ENCODE results near the gene MRC1. TPM values are rescaled to one million over a fixed set of nuclear protein-coding genes. Genes with fewer than 3 reads are reported as not detected.

The MRC1 gene
- total RNA-seq, 4 donors from 2014 or later: 14.9 to 51.8 (median 28.0) TPM

DNA sequence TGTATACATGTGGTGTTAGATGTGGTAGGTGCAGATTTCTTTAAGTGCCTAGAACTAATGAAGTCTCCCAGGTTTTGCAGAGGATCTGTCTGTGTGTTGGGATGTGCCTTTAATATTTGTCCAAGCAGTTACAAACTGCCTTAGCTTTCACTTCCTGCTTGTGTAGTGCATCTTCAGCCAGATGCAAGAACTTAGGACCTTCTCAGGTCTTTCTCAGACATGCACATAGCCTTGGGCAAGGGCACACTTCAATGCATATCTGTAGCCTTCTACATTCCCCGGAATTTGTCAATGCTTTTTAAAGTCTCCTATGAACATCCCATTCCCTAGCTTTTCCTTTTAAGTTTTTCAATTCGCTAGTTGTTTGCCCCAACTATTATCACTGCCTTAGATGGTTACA, 95.4 kb downstream of the MRC1 start:
- Histone ChIP-seq H3K4me3 (no peak overlapping the region), H3K36me3 (no peaks in the 10 kb centered on the region), H3K27ac (no peak overlapping the region), H3K4me1 (no peaks in the 10 kb centered on the region), H3K27me3 (no peaks in the 10 kb centered on the region), H3K9me3 (no peaks in the 10 kb centered on the region)
- intact Hi-C loops (cut with DNase I; ENCODE audit: low total_unique reads): no loop called here
- no peak for DNase-seq
- TF ChIP-seq, protein P1, sequence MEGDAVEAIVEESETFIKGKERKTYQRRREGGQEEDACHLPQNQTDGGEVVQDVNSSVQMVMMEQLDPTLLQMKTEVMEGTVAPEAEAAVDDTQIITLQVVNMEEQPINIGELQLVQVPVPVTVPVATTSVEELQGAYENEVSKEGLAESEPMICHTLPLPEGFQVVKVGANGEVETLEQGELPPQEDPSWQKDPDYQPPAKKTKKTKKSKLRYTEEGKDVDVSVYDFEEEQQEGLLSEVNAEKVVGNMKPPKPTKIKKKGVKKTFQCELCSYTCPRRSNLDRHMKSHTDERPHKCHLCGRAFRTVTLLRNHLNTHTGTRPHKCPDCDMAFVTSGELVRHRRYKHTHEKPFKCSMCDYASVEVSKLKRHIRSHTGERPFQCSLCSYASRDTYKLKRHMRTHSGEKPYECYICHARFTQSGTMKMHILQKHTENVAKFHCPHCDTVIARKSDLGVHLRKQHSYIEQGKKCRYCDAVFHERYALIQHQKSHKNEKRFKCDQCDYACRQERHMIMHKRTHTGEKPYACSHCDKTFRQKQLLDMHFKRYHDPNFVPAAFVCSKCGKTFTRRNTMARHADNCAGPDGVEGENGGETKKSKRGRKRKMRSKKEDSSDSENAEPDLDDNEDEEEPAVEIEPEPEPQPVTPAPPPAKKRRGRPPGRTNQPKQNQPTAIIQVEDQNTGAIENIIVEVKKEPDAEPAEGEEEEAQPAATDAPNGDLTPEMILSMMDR (IDR thresholded peaks at IDR 0.05): no peak
- TF ChIP-seq POLR2A (IDR thresholded peaks at IDR 0.05): no peak

DNA sequence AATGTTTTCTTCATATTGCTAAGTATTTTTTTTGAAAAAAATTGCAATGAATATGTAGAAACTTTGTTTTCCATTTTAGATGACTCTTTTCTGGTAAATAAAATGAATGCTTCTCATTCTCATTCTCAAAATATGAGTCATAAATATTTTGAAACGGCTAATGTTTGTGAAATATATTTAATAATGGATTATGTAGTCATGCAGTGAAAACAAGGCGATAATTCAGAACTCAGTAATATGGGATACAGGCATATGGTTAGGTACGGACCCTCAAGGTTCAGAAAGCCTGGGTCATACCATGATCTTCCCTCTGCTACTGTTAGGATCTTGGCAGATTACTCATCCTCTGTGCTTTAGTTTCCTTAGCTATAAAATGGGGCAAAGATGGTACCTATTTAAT, 96.3 kb downstream of the MRC1 start:
- H3K4me3 ChIP-seq: no peak overlapping the region
- H3K4me1 ChIP-seq: no peaks in the 10 kb centered on the region
- TF ChIP-seq, protein P1 (IDR thresholded peaks at IDR 0.05): no peak
- TF ChIP-seq POLR2A (IDR thresholded peaks at IDR 0.05): no peak
- H3K27ac ChIP-seq: no peak overlapping the region
- no peaks in the 10 kb centered on the region for H3K9me3 ChIP-seq
- intact Hi-C loops (cut with DNase I; ENCODE audit: low total_unique reads): no loop called here
- DNase-seq: no peak
- no peaks in the 10 kb centered on the region for H3K27me3 ChIP-seq
- H3K36me3 ChIP-seq: no peaks in the 10 kb centered on the region

DNA sequence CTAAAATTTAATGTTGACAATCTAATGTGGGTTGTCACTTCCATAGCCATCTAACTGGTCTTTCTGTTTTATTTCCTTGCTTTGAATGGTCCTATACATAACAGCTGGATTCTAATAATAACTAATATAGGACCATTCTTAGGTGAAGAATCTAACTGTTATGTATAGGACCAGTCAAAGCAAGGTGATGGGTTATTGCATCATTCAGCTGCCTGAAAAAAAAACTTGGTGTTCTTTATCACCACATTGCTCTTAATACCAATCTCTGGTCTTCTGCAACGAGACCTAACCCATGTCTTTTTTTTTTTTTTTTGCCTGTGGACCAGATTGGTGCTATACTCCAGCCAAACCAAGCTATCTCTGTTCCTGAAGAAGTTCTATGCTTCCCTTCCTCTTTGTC, 96.9 kb downstream of the MRC1 start:
- no peak for DNase-seq
- Histone ChIP-seq H3K9me3 (no peaks in the 10 kb centered on the region), H3K27ac (no peak overlapping the region), H3K36me3 (no peaks in the 10 kb centered on the region), H3K4me1 (no peaks in the 10 kb centered on the region), H3K4me3 (no peak overlapping the region), H3K27me3 (no peaks in the 10 kb centered on the region)
- intact Hi-C loops (cut with DNase I; ENCODE audit: low total_unique reads): no loop called here
- TF ChIP-seq, protein P1 (IDR thresholded peaks at IDR 0.05): no peak
- no peak for TF ChIP-seq POLR2A (IDR thresholded peaks at IDR 0.05)

DNA sequence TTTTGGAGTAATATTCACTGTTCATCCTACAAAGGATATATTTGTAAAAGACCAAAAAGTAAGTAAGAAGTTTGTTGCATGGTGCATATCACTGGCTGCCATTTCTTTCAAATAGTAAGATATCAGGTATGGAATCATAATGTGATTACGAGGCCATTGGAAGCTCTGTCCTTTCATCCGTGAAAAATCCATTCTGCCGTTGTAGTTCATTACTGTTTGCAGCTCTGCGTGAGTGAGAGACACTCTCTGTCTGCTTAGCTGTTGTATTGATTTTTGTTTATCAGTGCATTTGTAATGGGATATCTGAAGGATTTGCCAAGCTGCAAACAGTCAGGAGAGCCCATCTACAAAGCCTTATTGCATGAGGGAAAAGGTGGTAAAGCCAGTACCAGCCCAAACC, 98.5 kb downstream of the MRC1 start:
- Histone ChIP-seq H3K27me3 (no peaks in the 10 kb centered on the region), H3K27ac (no peak overlapping the region), H3K4me1 (no peaks in the 10 kb centered on the region), H3K36me3 (no peaks in the 10 kb centered on the region), H3K9me3 (no peaks in the 10 kb centered on the region), H3K4me3 (no peak overlapping the region)
- DNase-seq: no peak
- intact Hi-C loops (cut with DNase I; ENCODE audit: low total_unique reads): no loop called here
- TF ChIP-seq POLR2A (IDR thresholded peaks at IDR 0.05): no peak
- TF ChIP-seq, protein P1 (IDR thresholded peaks at IDR 0.05): no peak

DNA sequence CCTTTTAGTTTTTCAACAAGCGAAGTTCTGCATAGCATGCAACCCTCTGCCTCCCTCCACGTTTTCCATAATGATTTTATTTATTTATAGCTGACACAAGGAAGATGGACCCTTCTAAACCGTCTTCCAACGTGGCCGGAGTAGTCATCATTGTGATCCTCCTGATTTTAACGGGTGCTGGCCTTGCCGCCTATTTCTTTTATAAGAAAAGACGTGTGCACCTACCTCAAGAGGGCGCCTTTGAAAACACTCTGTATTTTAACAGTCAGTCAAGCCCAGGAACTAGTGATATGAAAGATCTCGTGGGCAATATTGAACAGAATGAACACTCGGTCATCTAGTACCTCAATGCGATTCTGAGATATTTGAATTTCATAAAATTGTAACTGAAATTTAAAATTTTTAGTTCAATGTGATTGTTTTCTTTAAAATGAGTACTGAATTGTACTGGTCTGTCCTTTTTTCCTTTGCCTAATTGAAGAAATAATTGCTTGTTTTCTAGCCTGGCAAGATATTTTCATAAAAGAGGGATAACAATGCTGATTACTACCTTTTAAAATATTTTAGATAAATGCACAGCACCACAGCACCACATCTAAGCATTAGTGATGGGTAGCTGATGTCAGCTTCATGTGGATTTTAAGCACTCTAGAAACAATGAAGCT, 101.1 kb downstream of the MRC1 start:
- DNase-seq: peak; percentile 24 to 64
- Histone ChIP-seq H3K27ac (no peak overlapping the region), H3K36me3 (no peaks in the 10 kb centered on the region), H3K27me3 (no peaks in the 10 kb centered on the region), H3K9me3 (no peaks in the 10 kb centered on the region), H3K4me3 (no peak overlapping the region), H3K4me1 (no peaks in the 10 kb centered on the region)
- intact Hi-C loops (cut with DNase I; ENCODE audit: low total_unique reads): no loop called here
- no peak for TF ChIP-seq POLR2A (IDR thresholded peaks at IDR 0.05)
- TF ChIP-seq, protein P1 (IDR thresholded peaks at IDR 0.05): peak; percentile 49 to 58 (median 56)

All from uterus (tissue), 4 donors.